Bronchial epithelial cell (primary cell): ENCODE measurements around the gene CELF2. TPM values are rescaled to one million over a fixed set of nuclear protein-coding genes. Genes with fewer than 3 reads are reported as not detected.
"Not testable (repeated sequence)": the region's sequence is repeated elsewhere in the genome, so short reads cannot be mapped to it uniquely, and the experiment has no call there.

ENCODE experiments used
- DNase-seq: peaks from one replicate; pipeline ENCODE4 v3.0.0-alpha.2; 2010; ENCODE audit warnings: low read depth
- FAIRE-seq: peaks from 2 replicates; lab custom pipeline; 2011; peaks lifted over from hg19 to GRCh38; lab: Jason Lieb, UNC
- H3K27me3 ChIP-seq: 2 replicates; pipeline ENCODE4 v1.5.1; 2011; ENCODE audit warnings: low read length; ENCODE audit not compliant: control insufficient read depth, insufficient read depth
- H3K36me3 ChIP-seq: 2 replicates; pipeline ENCODE4 v1.5.1; 2011; ENCODE audit warnings: low read length; ENCODE audit not compliant: control insufficient read depth, insufficient read depth
- H3K4me3 ChIP-seq: 2 replicates; pipeline ENCODE4 v1.5.1; 2011; ENCODE audit warnings: mild to moderate bottlenecking, low read depth, low read length, control low read depth
- total RNA-seq: library from RNA; depleted of rRNA; stranded (reverse); fragments of >200 nt; gene quantifications from 2 replicates; pipeline ENCODE4 v1.2.1, GENCODE V29; 2014
- TF ChIP-seq, protein P1 (sequence below): IDR thresholded peaks from 2 replicates; pipeline ENCODE4 v1.5.1; 2011; ENCODE audit warnings: mild to moderate bottlenecking, moderate library complexity, low read length, control low read depth, inconsistent platforms; ENCODE audit not compliant: insufficient read depth, severe bottlenecking

CELF2 gene
- total RNA-seq, 1 donor from 2014 or later = 2.1 TPM

DNA sequence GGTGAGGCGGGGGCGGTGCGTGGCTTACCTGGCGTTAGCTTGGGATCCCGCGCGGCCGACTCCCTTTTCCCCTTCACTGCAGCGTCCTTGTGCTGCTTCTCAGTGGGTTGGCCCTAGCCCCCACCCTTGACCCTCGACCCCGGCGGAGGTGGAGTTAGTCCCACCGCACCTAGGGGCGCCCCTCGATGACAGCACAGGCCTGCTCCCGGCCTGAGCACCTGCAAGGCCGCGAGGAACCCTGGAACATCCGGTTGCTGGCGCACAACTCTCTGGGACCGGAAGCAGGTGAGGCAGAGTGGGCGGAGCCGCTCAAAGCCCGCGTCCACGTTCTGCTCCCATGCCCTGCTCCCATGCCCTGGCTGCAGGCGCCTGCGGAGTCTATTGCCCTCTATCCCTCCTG is 326.9 kb downstream of the CELF2 start:
- DNase-seq = no peak
- Histone ChIP-seq H3K36me3 (no peaks in the 10 kb centered on the region), H3K4me3 (no peak overlapping the region), H3K27me3 (no peaks in the 10 kb centered on the region)
- no peak for FAIRE-seq
- TF ChIP-seq, protein P1, sequence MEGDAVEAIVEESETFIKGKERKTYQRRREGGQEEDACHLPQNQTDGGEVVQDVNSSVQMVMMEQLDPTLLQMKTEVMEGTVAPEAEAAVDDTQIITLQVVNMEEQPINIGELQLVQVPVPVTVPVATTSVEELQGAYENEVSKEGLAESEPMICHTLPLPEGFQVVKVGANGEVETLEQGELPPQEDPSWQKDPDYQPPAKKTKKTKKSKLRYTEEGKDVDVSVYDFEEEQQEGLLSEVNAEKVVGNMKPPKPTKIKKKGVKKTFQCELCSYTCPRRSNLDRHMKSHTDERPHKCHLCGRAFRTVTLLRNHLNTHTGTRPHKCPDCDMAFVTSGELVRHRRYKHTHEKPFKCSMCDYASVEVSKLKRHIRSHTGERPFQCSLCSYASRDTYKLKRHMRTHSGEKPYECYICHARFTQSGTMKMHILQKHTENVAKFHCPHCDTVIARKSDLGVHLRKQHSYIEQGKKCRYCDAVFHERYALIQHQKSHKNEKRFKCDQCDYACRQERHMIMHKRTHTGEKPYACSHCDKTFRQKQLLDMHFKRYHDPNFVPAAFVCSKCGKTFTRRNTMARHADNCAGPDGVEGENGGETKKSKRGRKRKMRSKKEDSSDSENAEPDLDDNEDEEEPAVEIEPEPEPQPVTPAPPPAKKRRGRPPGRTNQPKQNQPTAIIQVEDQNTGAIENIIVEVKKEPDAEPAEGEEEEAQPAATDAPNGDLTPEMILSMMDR = no peak

DNA sequence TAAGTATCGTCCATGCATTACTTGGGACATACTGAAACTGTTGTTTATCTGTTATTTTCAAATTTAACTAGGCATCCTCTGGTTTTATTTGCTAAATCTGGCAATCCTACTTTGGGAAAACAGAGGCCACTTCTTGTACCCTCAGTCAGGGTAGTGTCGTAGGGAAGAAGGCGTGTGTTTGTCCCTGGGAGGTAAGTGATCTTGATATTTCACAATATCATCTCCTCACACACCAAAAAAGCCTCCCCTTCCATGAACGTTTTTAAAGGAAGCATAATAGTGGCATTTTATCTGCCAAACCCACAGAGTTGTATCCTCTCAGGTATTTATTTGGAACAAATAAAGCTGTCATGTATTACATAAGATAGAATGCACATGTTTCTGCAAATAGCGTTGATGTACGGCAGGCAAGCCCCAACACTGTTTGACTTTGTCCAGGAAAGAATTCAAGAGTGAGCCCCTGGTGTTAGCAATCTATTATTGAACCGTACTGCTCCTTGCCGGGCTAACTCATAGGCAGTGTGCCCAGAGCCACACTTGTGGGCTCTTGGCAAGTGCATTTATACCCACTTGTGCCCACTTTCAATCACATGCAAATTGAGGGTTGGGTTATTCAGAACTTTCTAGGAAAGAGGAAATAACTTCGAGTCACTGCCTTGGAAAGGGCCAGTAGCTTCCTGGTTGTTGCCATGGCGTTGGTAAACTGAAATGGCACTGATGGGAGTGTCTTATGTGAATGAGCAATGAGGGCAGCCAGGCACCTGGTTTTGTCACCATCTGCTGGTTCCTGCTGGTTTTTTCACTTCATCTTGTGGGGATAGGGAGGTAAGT is 327.8 kb downstream of the CELF2 start:
- DNase-seq (peak; percentile 78), FAIRE-seq (peak; percentile 86)
- Histone ChIP-seq H3K36me3 (no peaks in the 10 kb centered on the region), H3K4me3 (no peak overlapping the region), H3K27me3 (no peaks in the 10 kb centered on the region)
- TF ChIP-seq, protein P1 = peak; percentile 49

DNA sequence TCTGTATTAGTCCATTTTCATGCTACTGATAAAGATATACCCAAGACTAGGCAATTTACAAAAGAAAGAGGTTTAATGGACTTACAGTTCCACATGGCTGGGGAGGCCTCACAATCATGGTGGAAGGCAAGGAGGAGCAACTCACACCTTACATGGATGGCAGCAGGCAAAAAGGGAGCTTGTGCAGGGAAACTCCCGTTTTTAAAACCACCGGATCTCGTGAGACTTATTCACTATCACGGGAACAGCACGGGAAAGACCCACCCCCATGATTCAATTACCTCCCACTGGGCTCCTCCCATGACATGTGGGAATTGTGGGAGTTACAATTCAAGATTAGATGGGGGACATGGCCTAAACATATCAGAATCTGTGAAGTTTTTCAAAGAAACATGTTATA is 329.9 kb downstream of the CELF2 start:
- not testable (repeated sequence) for H3K4me3 ChIP-seq, H3K27me3 ChIP-seq, H3K36me3 ChIP-seq, FAIRE-seq, DNase-seq

DNA sequence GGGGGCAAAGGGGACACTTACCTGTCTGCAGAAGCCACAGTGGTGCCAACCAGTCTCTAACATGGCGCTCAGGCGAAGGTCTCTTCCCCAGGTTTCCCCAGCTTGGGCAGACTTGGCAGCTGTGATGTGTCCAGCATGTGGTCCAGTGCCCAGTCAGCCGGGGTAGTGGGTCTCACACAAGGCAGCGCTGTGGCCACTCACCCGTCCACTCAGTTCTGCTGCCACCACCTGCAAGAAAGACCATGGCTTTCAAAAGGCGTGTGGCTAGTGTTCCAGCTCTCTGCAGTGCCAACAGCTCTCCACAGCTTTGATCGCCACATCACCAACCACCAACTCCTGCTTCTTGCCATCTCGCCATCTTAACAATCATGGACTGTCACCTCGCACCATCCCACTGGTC is 334.1 kb downstream of the CELF2 start:
- Histone ChIP-seq H3K27me3 (no peaks in the 10 kb centered on the region), H3K36me3 (no peaks in the 10 kb centered on the region), H3K4me3 (no peak overlapping the region)
- DNase-seq (no peak), FAIRE-seq (peak; percentile 47)
- TF ChIP-seq, protein P1 = no peak

DNA sequence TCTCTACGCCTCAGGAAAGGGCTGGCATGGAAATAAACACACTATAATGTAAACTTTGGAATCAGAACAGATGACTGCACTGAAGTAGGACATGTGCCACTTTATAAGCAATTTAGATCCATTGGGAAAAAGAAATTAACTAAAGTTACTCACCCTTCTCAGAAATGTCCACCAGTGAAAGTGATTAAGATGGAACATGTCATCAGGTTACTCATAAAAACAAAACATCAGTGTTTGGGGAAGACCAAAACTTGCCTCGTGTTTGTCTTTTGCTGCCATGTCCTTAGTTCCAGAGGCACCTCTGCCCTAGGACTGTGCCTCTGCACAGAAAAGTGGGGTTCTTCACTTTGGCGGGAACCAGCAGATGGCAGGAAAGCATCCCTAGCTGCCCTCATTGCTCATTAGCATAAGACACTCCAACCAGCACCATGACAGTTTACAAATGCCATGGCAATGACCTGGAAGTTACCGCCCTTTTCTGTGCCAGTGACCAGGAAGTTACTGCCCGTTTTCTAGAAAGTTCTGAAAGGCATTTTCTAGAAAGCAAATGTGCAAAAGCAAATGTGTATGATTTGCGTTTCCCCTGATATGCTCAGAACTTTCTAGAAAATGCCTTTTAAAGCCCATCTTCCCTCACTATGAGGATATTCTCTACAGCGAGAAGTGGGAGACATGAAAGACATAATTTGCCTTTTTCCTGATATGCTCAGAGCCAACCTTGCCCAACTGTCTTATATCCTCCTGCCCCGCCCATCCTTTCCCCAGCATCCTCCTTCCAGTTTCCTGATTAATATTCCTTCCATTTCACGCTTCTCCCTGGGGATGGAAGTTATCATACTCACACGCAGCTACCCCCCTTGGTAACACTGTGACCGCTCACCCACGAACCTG is 335.6 kb downstream of the CELF2 start:
- FAIRE-seq = no peak
- H3K4me3 ChIP-seq = no peak overlapping the region
- no peaks in the 10 kb centered on the region for H3K36me3 ChIP-seq
- no peaks in the 10 kb centered on the region for H3K27me3 ChIP-seq
- no peak for DNase-seq
- TF ChIP-seq, protein P1 = no peak

DNA sequence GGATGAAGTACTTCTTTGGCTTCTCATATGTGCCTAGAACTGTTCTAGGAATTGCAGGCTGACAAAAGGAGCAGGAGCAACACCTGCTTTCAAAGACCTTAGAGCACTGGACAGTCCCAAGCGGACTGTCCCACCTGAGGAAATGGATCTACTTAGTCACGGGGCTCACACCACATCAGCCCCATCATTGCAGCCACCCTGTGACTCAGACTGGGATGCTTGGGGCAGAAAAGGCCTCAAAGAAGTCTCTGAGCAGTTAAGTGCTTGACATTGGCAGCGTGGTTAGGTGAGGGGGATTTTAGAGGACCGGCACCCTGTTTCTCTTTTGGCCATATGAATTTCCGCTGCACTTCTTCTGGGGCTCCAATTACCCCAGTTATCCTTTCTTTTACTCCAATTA is 337.2 kb downstream of the CELF2 start:
- TF ChIP-seq, protein P1 = no peak
- no peak overlapping the region for H3K4me3 ChIP-seq
- no peak for FAIRE-seq
- H3K27me3 ChIP-seq = no peaks in the 10 kb centered on the region
- no peaks in the 10 kb centered on the region for H3K36me3 ChIP-seq
- no peak for DNase-seq
